Testis (tissue), 3 donors: ENCODE data around the gene VWA3B. TPM values are rescaled to one million over a fixed set of nuclear protein-coding genes. Genes with fewer than 3 reads are reported as not detected.

Experiments used
- DNase-seq: peaks from one replicate; pipeline ENCODE4 v3.0.0-alpha.2; 2019
- H3K27ac ChIP-seq, 2 donors: fragments of 200-600 bp; sonication (generic); one replicate each; pipeline ENCODE4 v1.5.1; 2019
- H3K27me3 ChIP-seq: fragments of 200-600 bp; sonication (generic); one replicate; pipeline ENCODE4 v1.5.1; 2019
- H3K36me3 ChIP-seq: fragments of 200-600 bp; sonication (generic); one replicate; pipeline ENCODE4 v1.5.1; 2017; ENCODE audit warnings: low read depth; ENCODE audit errors: missing control alignments
- H3K4me1 ChIP-seq: fragments of 200-600 bp; sonication (generic); one replicate; pipeline ENCODE4 v1.5.1; 2019
- H3K4me3 ChIP-seq, 2 donors: fragments of 200-600 bp; sonication (generic); one replicate each; pipeline ENCODE4 v1.5.1; 2017 to 2019
- H3K9me3 ChIP-seq: fragments of 200-600 bp; sonication (generic); one replicate; pipeline ENCODE4 v1.5.1; 2017
- CTCF ChIP-seq, 3 experiments: fragments of 450-650 bp in 2 of 3; fragments of 200-600 bp in 1 of 3; sonication (generic) in 1 of 3; IDR thresholded peaks; one replicate each; pipeline ENCODE4 v1.5.1; 2016 to 2019; ENCODE audit warnings: antibody characterized with exemption in 3 of 3, mild to moderate bottlenecking in 2 of 3, moderate library complexity in 1 of 3
- POLR2A ChIP-seq: fragments of 450-650 bp; IDR thresholded peaks from one replicate; pipeline ENCODE4 v1.6.1; 2017; ENCODE audit warnings: antibody characterized with exemption, mild to moderate bottlenecking, moderate library complexity
- WGBS, 2 donors: methylation state at CpG; one replicate each; pipeline ENCODE4 v1.1.5; 2018; 5-methylcytosine and 5-hydroxymethylcytosine counted together
- intact Hi-C: fragments of 100-400 bp; cut with DNase I; formaldehyde crosslinking; loops from one replicate; pipeline ENCODE4 v1.15.1; 2023; ENCODE audit warnings: low total_unique reads
- polyA plus RNA-seq: library from polyadenylated mRNA; stranded (reverse); fragments of 350-450 nt; fragmentation: Illumina TruSeq; extraction: RNeasy Lipid Tissue Mini Kit (QIAGEN cat#74804); gene quantifications from one replicate; pipeline ENCODE4 v1.2.3, GENCODE V29; 2014; ENCODE audit warnings: low read depth, low replicate concordance; ENCODE audit not compliant: insufficient read depth
- total RNA-seq, 2 donors: library from RNA; depleted of rRNA; stranded (reverse); fragments of >200 nt; gene quantifications; one replicate each; pipeline ENCODE4 v1.2.3, GENCODE V29; 2016

The VWA3B gene
- total and polyA plus RNA-seq, 3 donors from 2014 or later, result 27.0 to 118 (median 81.6) TPM

- Histone ChIP-seq H3K27ac (no peak overlapping the region), H3K9me3 (no peaks in the 10 kb centered on the region), H3K4me3 (no peak overlapping the region), H3K27me3 (no peaks in the 10 kb centered on the region), H3K4me1 (no peaks in the 10 kb centered on the region), H3K36me3 (no peaks in the 10 kb centered on the region)
- WGBS, 2 donors, result 76 to 78% methylated on average over 4 of the region's 4 CpGs
- no peak for TF ChIP-seq POLR2A
- TF ChIP-seq CTCF (IDR thresholded peaks at IDR 0.05), result no peak
- intact Hi-C loops, result no loop called here
- DNase-seq, result no peak
Measured at GRCh38 chr2:98245491-98245890, 158.5 kb downstream of the VWA3B start.

GRCh38 chr2:98247383-98247782 lies 160.4 kb downstream of the VWA3B start:
- H3K4me3 ChIP-seq, result no peak overlapping the region
- intact Hi-C loops, result no loop called here

DNA sequence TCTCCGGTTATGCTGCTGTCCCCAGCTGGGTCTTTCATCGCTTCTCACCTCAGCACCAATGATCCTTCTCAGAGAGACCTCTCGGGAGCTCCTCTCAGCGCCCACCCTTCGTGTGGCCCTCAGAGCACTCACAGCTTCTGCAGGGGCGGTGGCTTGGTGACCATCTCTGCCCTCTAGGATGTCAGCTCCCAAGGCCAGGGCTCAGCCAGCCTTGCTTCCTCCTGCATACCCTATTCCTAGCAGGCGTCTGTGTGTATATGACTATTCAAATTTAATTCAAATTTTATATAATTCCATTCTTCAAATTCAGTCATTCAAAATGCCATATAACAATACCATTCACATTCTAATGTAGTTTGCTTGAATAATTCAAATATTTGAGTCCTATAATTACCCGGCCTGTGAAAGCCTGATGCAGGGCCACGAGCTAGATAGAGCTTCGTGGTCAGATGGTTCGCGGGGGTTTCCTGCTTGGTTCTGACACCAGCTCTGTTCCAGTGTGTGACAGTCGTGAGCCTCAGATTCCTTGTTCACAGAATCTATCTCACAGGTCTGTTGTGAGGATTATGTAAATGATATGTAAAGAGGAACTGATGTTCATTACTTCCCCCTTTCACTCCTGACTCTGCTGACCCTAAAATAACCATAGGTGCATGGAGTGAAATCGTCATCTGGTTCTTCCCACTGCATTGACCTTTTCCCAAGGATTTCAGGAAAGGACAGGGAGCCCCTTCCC lies 165.2 kb downstream of the VWA3B start:
- Histone ChIP-seq H3K4me1 (no peaks in the 10 kb centered on the region), H3K36me3 (no peaks in the 10 kb centered on the region), H3K27ac (no peak overlapping the region), H3K4me3 (no peak overlapping the region), H3K9me3 (no peaks in the 10 kb centered on the region), H3K27me3 (no peaks in the 10 kb centered on the region)
- TF ChIP-seq POLR2A (no peak), CTCF (IDR thresholded peaks at IDR 0.05) (no peak)
- intact Hi-C loops, result no loop called here
- 89 to 93% methylated on average over 14 of the region's 14 CpGs for WGBS, 2 donors
- no peak for DNase-seq

More at GRCh38 chr2:98247383-98247782, 160.4 kb downstream of the VWA3B start:
- no peaks in the 10 kb centered on the region for H3K4me1 ChIP-seq
- no peak overlapping the region for H3K27ac ChIP-seq
- DNase-seq, result no peak
- TF ChIP-seq POLR2A (no peak), CTCF (IDR thresholded peaks at IDR 0.05) (no peak)
- no peaks in the 10 kb centered on the region for H3K9me3 ChIP-seq
- no peaks in the 10 kb centered on the region for H3K36me3 ChIP-seq
- H3K27me3 ChIP-seq, result no peaks in the 10 kb centered on the region

DNA sequence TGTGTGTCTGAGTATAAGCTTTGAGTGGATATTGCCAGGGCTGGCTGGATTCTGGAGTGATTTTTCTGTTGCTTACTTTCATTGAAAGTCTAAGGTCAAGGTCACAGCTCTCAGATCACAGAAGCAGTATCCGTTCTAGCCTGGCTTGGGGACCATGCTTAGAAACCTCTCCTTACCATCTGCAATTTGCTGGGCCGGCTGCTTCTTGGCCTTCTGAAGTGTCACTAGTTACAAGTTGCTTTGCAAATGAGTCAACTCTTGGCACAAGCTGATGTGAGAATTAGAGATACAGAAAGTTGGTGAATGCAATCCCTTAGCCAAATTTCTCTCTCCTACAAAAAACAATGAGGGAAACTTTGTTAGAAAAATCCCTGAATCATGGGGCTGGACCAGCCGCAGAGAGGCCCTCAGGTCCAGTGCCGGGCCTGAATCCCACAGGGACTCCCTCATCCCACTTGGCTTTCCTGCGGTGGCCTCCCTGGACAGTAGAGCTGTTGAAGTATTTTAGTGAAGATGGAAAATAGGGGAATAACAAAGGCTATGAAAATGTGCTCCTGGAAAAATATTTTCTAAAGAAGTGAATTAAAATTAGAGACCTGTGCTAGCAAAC lies 166.6 kb downstream of the VWA3B start:
- intact Hi-C loops, result no loop called here
- no peaks in the 10 kb centered on the region for H3K9me3 ChIP-seq
- no peak overlapping the region for H3K27ac ChIP-seq
- H3K4me1 ChIP-seq, result no peaks in the 10 kb centered on the region
- WGBS, 2 donors, result 50 to 53% methylated on average over 5 of the region's 5 CpGs
- TF ChIP-seq POLR2A (no peak), CTCF (IDR thresholded peaks at IDR 0.05) (no peak)
- H3K4me3 ChIP-seq, result no peak overlapping the region
- no peak for DNase-seq
- H3K36me3 ChIP-seq, result no peaks in the 10 kb centered on the region
- H3K27me3 ChIP-seq, result no peaks in the 10 kb centered on the region
